GM21423 (cell line): ENCODE data around the gene ZNF430.
"Not testable (repeated sequence)": the region's sequence is repeated elsewhere in the genome, so short reads cannot be mapped to it uniquely, and the experiment has no call there.

Experiments used
- ATAC-seq: cut with Tn5 transposase; IDR thresholded peaks from one replicate; pipeline ENCODE4 v1.9.1; 2021; ENCODE audit warnings: mild to moderate bottlenecking, moderate library complexity; ENCODE audit not compliant: unreplicated experiment

ZNF430 gene

GRCh38 chr19:21020298-21021227, at the start of gene ZNF430:
ZNF430 (plus strand) TSS chr19:21020657; CDS start chr19:21020801, 144 bp downstream.
- ATAC-seq, result peak; percentile 95

DNA sequence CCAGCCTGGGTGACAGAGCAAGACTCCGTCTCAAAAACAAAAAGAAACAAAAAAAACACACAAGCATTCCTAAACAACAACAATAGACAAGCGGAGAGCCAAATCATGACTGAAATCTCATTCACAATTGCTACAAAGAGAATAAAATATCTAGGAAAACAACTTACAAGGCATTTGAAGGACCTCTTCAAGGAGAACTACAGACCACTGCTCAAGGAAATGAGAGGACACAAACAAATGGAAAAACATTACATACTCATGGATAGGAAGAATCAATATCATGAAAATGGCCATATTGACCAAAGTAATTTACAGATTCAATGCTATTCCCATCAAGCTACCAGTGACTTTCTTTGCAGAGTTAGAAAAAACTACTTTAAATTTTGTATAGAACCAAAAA, 27.7 kb upstream of the ZNF430 start:
- not testable (repeated sequence) for ATAC-seq

DNA sequence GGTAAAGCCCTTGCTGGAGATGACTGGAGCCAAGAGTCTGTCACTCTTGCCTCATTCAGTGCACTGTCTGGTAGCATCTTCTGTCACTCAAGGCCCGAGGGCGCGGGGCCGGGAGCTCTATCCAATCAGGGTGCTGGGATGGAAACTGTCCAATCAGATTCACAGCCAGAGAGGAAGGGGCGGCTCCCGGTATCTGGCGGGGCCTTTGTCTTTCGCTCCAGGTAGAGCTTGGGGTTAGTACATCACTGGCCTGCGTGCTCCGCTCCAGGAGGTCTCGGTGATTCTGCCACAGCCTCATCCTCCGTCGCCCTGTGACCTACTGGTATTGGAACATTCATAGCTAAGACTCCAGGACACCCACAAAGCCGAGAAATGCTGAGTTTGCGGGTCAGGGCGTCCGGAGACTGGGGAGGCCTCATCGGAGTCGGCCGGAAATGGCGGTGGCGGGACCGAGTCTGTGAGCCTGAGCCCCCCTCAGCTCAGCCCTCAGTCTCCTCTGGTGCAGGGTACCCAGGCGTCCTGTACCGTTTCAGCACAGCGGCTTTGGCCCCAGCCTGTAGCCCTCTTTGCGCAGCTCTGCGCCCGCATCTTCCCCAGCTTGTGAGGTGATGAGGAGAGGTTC, 20.6 kb upstream of the ZNF430 start:
- ATAC-seq, result peak; percentile 96

DNA sequence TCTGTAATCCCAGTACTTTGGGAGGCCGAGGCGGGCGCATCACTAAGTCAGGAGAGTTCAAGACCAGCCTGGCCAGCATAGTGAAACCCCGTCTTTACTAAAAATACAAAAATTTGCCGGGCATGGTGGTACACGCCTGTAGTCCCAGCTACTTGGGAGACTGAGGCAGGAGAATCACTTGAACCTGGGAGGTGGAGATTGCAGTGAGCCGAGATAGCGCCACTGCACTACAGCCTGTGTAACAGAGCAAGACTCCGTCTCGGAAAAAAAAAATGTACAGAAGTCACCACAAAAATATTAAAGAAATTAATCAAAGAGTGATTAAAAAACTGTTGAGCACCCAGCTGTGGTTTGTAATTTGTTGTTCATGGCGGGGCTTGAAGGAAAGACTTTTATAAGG, 781 bp downstream of the ZNF430 start:
- not testable (repeated sequence) for ATAC-seq

DNA sequence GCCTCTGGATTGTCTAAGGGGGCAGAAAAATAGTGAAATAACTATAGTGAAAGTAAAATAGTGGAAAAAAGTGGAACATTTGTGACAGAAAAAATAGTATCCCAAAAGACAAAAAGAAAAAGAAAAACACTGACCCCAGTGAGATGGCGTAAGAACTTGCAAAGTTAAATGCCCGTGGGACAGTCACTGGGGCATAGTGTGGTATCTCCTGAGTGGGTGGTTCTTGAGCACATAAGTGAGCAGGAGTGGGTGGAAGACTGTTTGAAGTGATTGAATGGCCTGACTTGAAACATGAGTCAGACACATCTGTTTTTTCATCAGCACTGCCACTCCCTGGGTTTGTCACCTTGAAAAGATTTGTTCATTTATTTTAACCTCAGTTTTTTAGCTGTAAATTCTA, 2.5 kb downstream of the ZNF430 start:
- no peak for ATAC-seq

- ATAC-seq, result no peak
These were observed 3.4 kb downstream of the ZNF430 start for GRCh38 chr19:21023901-21024300.

GRCh38 chr19:21028969-21029268, 8.5 kb downstream of the ZNF430 start:
- ATAC-seq, result no peak

DNA sequence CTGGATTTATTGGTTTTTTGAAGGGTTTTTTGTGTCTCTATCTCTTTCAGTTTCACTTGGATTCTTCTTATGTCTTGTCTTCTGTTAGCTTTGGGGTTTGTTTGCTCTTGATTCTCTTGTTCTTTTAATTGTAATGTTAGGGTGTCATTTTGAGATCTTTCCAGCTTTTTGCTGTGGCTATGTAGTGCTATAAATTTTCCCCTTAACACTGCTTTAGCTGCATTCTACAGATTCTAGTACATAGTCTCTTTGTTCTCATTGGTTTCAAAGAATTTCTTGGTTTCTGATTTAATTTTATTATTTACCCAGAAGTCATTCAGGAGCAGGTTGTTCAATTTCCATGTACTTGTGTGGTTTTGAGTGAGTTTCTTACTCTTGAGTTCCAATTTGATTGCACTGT, 24.6 kb downstream of the ZNF430 start:
- ATAC-seq, result no peak

DNA sequence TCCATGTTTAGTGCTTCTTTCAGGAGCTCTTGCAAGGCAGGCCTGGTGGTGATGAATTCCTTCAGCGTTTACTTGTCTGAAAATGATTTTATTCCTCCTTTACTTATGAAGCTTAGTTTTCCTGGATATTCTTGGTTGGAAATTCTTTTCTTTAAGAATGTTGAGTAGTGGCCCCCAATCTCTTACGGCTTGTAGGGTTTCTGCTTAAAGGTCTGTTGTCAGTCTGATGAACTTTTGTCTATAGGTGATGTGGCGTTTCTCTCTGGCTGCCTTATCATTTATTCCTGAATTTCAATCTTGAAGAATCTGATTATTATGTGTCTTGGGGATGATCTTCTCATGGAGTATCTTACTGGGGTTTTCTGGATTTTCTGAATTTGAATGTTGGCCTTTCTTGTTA, 26.0 kb downstream of the ZNF430 start:
- no peak for ATAC-seq

- no peak for ATAC-seq
These were observed 27.3 kb downstream of the ZNF430 start for GRCh38 chr19:21047716-21048115.

DNA sequence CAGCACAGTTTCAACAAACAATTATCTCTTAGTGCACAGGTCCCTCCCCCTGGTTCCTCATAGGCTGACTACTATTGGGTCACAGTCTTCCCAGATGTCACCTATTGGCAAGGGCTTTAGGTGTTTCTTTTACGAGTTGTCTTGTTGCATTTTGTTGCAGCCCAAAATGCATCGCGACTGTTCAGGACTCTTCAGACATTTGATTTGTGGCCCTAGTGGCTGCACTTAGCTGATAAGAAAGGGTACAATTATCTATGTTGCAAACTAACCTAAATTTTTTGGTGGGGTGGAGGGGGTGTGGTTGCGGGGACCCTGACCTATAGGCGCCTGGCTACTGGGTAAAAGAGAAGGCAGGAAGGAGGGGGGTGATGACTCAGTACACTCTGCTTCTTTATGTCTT, 32.4 kb downstream of the ZNF430 start:
- no peak for ATAC-seq

DNA sequence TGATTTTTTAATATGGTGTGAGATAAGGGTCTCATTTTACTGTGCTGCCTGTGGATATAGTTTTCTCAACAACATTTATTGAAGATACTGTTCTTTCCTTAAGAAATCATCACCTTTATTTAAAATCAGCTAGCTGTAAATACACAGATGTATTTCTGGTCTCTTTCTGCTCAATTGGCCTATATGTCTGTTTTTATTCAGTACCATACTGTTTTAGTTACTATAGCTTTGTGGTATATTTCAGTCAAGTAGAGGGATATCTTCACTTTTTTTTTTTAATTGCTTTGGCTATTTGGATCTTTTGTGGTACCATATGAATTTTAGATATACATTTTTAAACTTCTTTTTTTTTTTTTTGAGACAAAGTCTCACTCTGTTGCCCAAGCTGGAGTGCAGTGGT, 44.9 kb downstream of the ZNF430 start:
- no peak for ATAC-seq

DNA sequence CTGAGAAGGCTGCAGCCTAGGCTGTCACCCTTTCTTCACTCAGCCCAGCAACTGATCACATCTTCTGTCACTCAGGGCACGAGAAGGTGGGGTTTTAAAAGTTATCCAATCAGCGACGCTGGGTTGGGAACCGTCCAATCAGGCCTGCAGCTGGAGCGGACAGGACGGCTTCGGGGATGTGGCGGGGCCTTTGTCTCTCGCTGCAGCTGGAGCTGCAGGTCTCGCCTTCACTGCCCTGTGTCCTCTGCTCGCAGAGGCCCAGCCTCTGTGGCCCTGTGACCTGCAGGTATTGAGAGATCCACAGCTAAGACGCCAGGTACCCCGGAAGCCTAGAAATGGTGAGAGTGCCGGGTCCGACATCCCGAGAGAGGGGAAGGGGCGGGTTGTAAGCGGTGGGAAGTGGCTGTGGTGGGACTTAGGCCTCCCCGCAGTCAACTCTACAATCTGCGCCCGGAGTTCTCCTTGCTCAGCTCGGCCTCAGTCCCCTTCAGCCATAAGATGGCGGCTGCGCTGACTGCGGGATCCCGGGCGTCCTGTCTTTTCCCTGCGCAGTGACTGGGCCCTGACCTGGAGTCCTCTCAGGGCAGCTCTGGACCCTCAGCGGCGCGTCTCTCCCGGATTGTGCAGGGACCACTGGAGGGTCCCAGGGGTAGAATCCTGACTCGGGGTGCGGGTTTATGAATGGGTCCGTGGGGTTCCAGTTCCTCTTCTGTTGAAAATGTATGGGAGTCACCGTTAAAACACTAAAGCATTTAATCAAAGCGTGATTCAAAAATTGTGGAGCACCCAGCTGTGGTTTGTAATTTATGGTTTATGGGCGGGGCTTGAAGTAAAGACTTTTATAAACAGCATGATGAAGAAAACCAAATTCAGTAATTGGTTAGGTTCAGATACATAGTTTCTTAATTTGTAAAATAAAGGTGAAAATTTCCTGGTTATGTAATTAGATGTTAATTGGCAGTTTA, 61.8 kb downstream of the ZNF430 start, which contains the start of gene ZNF714:
Gene ZNF714, plus strand, starts transcription at position 193 of the 965 bp plus-strand sequence. CDS start 16,066 bp downstream, outside the sequence.
- ATAC-seq, result peak; percentile 95

DNA sequence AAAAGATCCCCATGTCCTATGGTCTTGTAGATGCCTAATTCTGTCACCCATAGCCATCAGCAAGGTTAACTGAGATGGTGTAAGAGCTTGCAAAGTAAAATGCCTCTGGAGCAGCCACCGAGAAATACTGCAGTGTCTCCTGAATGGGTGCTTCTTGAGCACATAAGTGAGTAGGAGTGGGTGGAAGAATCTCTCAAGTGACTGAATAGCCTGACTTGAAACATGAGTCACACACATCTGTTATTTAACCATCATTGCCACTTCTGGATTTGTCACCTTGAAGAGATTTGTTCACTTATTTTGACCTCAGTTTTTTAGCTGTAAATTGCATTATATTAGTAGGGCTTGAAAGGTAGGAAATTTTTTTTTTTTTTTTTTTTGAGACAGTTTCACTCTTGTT, 63.9 kb downstream of the ZNF430 start:
- no peak for ATAC-seq

DNA sequence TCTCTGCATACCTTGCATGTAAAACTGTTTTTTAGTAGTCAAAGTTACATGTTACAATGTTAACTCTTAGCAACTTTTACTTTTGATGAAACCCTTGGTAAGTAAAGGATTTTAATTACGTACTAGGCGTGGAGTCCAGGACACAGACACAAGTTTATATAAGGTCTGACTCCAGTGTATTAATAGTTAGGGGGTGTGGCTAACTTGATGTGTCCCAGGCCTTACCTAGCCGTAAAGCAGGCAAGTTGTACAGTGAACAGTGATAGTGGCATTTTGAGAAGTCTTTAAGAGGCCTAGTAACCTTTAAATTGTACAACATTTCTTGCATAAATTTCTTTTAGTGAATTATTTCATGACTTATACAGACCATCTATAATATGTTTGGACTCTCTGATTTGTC, 67.4 kb downstream of the ZNF430 start:
- ATAC-seq, result no peak

GRCh38 chr19:21092109-21092508, 71.7 kb downstream of the ZNF430 start:
- no peak for ATAC-seq

DNA sequence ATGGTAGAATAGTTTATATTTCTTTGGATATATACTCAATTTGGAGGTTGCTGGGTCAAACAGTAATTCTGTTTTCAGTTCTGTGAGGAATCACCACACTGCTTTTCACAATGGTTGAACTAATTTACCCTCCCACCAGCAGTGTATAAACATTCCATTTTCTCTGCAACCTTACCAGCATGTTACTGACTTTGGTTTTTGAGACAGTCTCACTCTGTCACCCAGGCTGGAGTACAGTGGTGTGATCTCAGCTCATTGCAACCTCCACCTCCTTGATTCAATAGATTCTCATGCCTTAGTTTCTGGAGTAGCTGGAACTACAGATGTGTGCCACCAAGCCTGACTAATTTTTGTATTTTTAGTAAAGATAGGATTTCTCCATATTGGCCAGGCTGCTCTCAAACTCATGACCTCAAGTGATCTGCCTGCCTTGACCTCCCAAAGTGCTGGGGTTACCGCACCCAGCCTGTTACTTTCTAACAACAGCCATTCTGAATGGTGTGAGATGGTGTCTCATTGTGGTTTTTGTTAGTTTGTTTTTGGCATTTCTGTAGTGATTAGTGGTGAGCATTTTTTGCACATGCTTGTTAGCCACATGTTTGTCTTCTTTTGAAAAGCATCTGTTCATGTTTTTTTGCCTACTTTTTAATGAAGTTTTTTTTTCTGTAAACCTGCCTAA, 74.0 kb downstream of the ZNF430 start:
- no peak for ATAC-seq

DNA sequence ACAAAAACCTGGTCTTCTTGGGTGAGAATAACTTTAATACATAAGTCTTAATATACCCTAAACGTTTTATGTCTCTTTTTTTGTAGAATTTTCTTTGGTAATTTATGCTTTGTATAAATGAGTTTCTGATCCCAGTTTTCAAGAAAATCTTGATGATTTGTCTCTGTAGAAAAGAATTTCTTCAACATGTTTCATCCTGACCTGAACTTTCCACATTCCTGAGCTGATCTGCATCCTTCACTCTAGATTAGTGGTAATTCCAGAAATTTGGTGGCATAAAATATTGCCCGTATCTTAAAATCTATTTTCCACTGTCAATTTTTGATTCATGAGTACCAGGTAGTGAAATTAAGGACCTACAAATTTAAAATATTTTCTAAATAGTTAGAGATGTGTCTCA, 77.8 kb downstream of the ZNF430 start:
- ATAC-seq, result no peak

GRCh38 chr19:21101521-21102242, 81.2 kb downstream of the ZNF430 start:
- ATAC-seq, result no peak

DNA sequence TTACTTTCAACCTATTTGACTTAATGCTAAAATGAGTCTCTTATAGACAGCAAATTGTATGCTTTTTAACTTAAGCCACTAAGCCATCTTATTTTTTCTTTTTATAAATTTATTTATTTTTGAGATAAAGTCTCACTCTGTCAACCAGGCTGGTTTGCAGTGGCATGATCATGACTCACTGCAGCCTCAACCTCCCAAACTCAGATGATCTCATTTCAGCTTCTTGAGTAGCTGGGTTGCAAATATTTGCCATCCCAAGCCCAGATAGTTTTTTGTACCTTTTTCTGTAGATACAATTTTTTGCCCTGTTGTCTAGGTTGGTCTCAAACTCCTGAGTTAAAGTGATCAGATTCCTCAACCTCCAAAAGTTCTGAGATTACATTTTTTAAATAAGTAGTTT, 88.7 kb downstream of the ZNF430 start:
- ATAC-seq, result no peak
